OCI-LY7 (cell line): ENCODE measurements around the gene ZNF480. TPM values are rescaled to one million over a fixed set of nuclear protein-coding genes. Genes with fewer than 3 reads are reported as not detected.

Experiments used
- BruUV-seq: library from RNA; stranded (reverse); fragments of 400-500 nt; replicated peaks from 2 replicates; lab custom pipeline; 2021; lab: Mats Ljungman, UMichigan
- CTCF ChIA-PET: fragments of 300-600 bp; sonication (Branson Sonifier 250); formaldehyde crosslinking; loops from one replicate; lab custom pipeline; 2022; ENCODE audit warnings: antibody characterized with exemption; ENCODE audit not compliant: unreplicated experiment; lab: Charles Lee
- POLR2A ChIA-PET: fragments of 300-600 bp; sonication (Branson Sonifier 250); formaldehyde crosslinking; loops from one replicate; lab custom pipeline; 2022; ENCODE audit warnings: antibody characterized with exemption; lab: Charles Lee
- DNase-seq: peaks from one replicate; pipeline ENCODE4 v3.0.0-alpha.2; 2015; ENCODE audit warnings: low spot score
- H2AFZ ChIP-seq: fragments of 200-600 bp; sonication (generic), shearing (Covaris generic); 2 replicates; pipeline ENCODE4 v1.6.1; 2014; ENCODE audit warnings: mild to moderate bottlenecking, antibody characterized with exemption, low read length, moderate library complexity
- H3K27ac ChIP-seq: fragments of 200-600 bp; sonication (generic); 2 replicates; pipeline ENCODE4 v1.5.1; 2014; ENCODE audit warnings: mixed run types, low read depth, mild to moderate bottlenecking, moderate library complexity, low read length, inconsistent platforms; ENCODE audit not compliant: poor library complexity, severe bottlenecking
- H3K36me3 ChIP-seq: fragments of 200-600 bp; sonication (generic); 2 replicates; pipeline ENCODE4 v1.6.1; 2014; ENCODE audit warnings: mild to moderate bottlenecking, antibody characterized with exemption, low read length, moderate library complexity, mixed read lengths; ENCODE audit not compliant: insufficient read depth
- H3K4me1 ChIP-seq: fragments of 200-600 bp; sonication (generic); 2 replicates; pipeline ENCODE4 v1.5.1; 2014; ENCODE audit warnings: mild to moderate bottlenecking, low read length; ENCODE audit not compliant: insufficient read depth, poor library complexity, severe bottlenecking
- H3K4me2 ChIP-seq: fragments of 200-600 bp; sonication (generic); 2 replicates; pipeline ENCODE4 v1.6.1; 2014; ENCODE audit warnings: mild to moderate bottlenecking, low read length
- H3K4me3 ChIP-seq: fragments of 200-600 bp; sonication (generic); 2 replicates; pipeline ENCODE4 v1.5.1; 2014; ENCODE audit warnings: mild to moderate bottlenecking, low read depth, low read length; ENCODE audit not compliant: poor library complexity, severe bottlenecking
- H3K79me2 ChIP-seq: fragments of 200-600 bp; sonication (generic); 2 replicates; pipeline ENCODE4 v1.6.1; 2016; ENCODE audit warnings: low read depth, mild to moderate bottlenecking, low read length, moderate library complexity, mixed read lengths; ENCODE audit not compliant: insufficient read depth
- H3K9me2 ChIP-seq: fragments of 200-600 bp; sonication (generic); 2 replicates; pipeline ENCODE4 v1.6.1; 2016; ENCODE audit warnings: mild to moderate bottlenecking, low read length, mixed read lengths; ENCODE audit not compliant: insufficient read depth
- H3K9me3 ChIP-seq: fragments of 200-600 bp; sonication (generic); 2 replicates; pipeline ENCODE4 v1.6.1; 2014; ENCODE audit warnings: mild to moderate bottlenecking, mixed run types, low read length, mixed read lengths
- H4K20me1 ChIP-seq: fragments of 200-600 bp; sonication (generic); 2 replicates; pipeline ENCODE4 v1.6.1; 2014; ENCODE audit warnings: mild to moderate bottlenecking, antibody characterized with exemption, low read length, moderate library complexity, mixed read lengths; ENCODE audit not compliant: insufficient read depth
- CTCF ChIP-seq: fragments of 200-600 bp; sonication (generic); conservative IDR thresholded peaks from 2 replicates; pipeline ENCODE4 v1.5.1; 2014; ENCODE audit warnings: mild to moderate bottlenecking, antibody characterized with exemption, low read length, moderate library complexity, mixed read lengths
- EZH2phosphoT487 ChIP-seq: fragments of 200-600 bp; sonication (generic); IDR thresholded peaks from 2 replicates; pipeline ENCODE4 v1.6.1; 2018; ENCODE audit warnings: low read depth, borderline replicate concordance, mild to moderate bottlenecking, mixed run types, antibody characterized with exemption, low read length, moderate library complexity, mixed read lengths
- intact Hi-C: fragments of 100-400 bp; cut with micrococcal nuclease; formaldehyde crosslinking; loops from one replicate; pipeline ENCODE4 v1.10.0; 2022; ENCODE audit not compliant: unreplicated experiment
- total RNA-seq, 2 experiments: library from RNA; depleted of rRNA in 1 of 2; stranded (reverse); fragments of >200 nt in 1 of 2; shearing (Covaris generic) in 1 of 2; gene quantifications; 2 replicates each; pipeline ENCODE4 v1.2.3, GENCODE V29; 2014 to 2022

The ZNF480 gene
- total RNA-seq, 2 experiments from 2014 or later, result 12.0 to 15.5 TPM

- H3K4me3 ChIP-seq, result no peak overlapping the region
- intact Hi-C loops, result no loop called here
- no peaks in the 10 kb centered on the region for H3K36me3 ChIP-seq
- H3K9me2 ChIP-seq, result no peaks in the 10 kb centered on the region
- H3K79me2 ChIP-seq, result no peaks in the 10 kb centered on the region
- CTCF ChIA-PET, result no interaction called here
- TF ChIP-seq CTCF (no peak), EZH2phosphoT487 (no peak)
- H4K20me1 ChIP-seq, result no peaks in the 10 kb centered on the region
- H3K9me3 ChIP-seq, result peaks cover 9% of the 10 kb centered on the region; the same call in 1 of the 2 replicates
- POLR2A ChIA-PET, result no interaction called here
- no peak overlapping the region for H3K4me2 ChIP-seq
- no peak for DNase-seq
- H2AFZ ChIP-seq, result no peak overlapping the region
- BruUV-seq, result no TSS peak
- H3K4me1 ChIP-seq, result no peaks in the 10 kb centered on the region
- no peak overlapping the region for H3K27ac ChIP-seq
Observed at GRCh38 chr19:52366414-52366824, 69.5 kb downstream of the ZNF480 start.

GRCh38 chr19:52369559-52370340 is 72.8 kb downstream of the ZNF480 start, which contains the start of gene ZNF880:
ZNF880 (plus strand) TSS chr19:52369923; CDS start chr19:52369966, 43 bp downstream.
- no peak for TF ChIP-seq EZH2phosphoT487
- TF ChIP-seq CTCF, result no peak
- H3K4me3 ChIP-seq, result no peak within 1 kb of the TSS
- H4K20me1 ChIP-seq, result no peaks in the 10 kb centered on the region
- peaks cover 9% of the 10 kb centered on the region; the same call in 1 of the 2 replicates for H3K9me3 ChIP-seq
- no peaks in the 10 kb centered on the region for H3K9me2 ChIP-seq
- H3K4me1 ChIP-seq, result no peaks in the 10 kb centered on the region
- no peak within 1 kb of the TSS for H3K4me2 ChIP-seq
- H3K27ac ChIP-seq, result no peak within 1 kb of the TSS
- no TSS peak for BruUV-seq
- DNase-seq, result no peak
- H3K36me3 ChIP-seq, result no peaks in the 10 kb centered on the region
- intact Hi-C loops, result no loop called here
- no peak within 1 kb of the TSS for H2AFZ ChIP-seq
- CTCF ChIA-PET, result no interaction called here
- no peaks in the 10 kb centered on the region for H3K79me2 ChIP-seq
- POLR2A ChIA-PET, result no interaction called here

- no peaks in the 10 kb centered on the region for H4K20me1 ChIP-seq
- H3K79me2 ChIP-seq, result no peaks in the 10 kb centered on the region
- H3K9me2 ChIP-seq, result no peaks in the 10 kb centered on the region
- POLR2A ChIA-PET, result no interaction called here
- BruUV-seq, result no TSS peak
- no peaks in the 10 kb centered on the region for H3K36me3 ChIP-seq
- no peak overlapping the region for H2AFZ ChIP-seq
- TF ChIP-seq CTCF, result no peak
- no peak for TF ChIP-seq EZH2phosphoT487
- intact Hi-C loops, result no loop called here
- no peaks in the 10 kb centered on the region for H3K4me1 ChIP-seq
- no peak overlapping the region for H3K4me3 ChIP-seq
- H3K27ac ChIP-seq, result no peak overlapping the region
- H3K9me3 ChIP-seq, result peaks cover 9% of the 10 kb centered on the region; the same call in 1 of the 2 replicates
- no peak for DNase-seq
- no peak overlapping the region for H3K4me2 ChIP-seq
- CTCF ChIA-PET, result no interaction called here
Observed at GRCh38 chr19:52370341-52370710, 73.4 kb downstream of the ZNF480 start.
